OCI-LY7 (cell line): ENCODE data around the gene TBC1D9B. TPM values are rescaled to one million over a fixed set of nuclear protein-coding genes. Genes with fewer than 3 reads are reported as not detected.

Experiments used
- BruUV-seq: library from RNA; stranded (reverse); fragments of 400-500 nt; replicated peaks from 2 replicates; lab custom pipeline; 2021; lab: Mats Ljungman, UMichigan
- CTCF ChIA-PET: fragments of 300-600 bp; sonication (Branson Sonifier 250); formaldehyde crosslinking; loops from one replicate; lab custom pipeline; 2022; ENCODE audit warnings: antibody characterized with exemption; ENCODE audit not compliant: unreplicated experiment; lab: Charles Lee
- POLR2A ChIA-PET: fragments of 300-600 bp; sonication (Branson Sonifier 250); formaldehyde crosslinking; loops from one replicate; lab custom pipeline; 2022; ENCODE audit warnings: antibody characterized with exemption; lab: Charles Lee
- DNase-seq: peaks from one replicate; pipeline ENCODE4 v3.0.0-alpha.2; 2015; ENCODE audit warnings: low spot score
- H2AFZ ChIP-seq: fragments of 200-600 bp; sonication (generic), shearing (Covaris generic); 2 replicates; pipeline ENCODE4 v1.6.1; 2014; ENCODE audit warnings: mild to moderate bottlenecking, antibody characterized with exemption, low read length, moderate library complexity
- H3K27ac ChIP-seq: fragments of 200-600 bp; sonication (generic); 2 replicates; pipeline ENCODE4 v1.5.1; 2014; ENCODE audit warnings: mixed run types, low read depth, mild to moderate bottlenecking, moderate library complexity, low read length, inconsistent platforms; ENCODE audit not compliant: poor library complexity, severe bottlenecking
- H3K36me3 ChIP-seq: fragments of 200-600 bp; sonication (generic); 2 replicates; pipeline ENCODE4 v1.6.1; 2014; ENCODE audit warnings: mild to moderate bottlenecking, antibody characterized with exemption, low read length, moderate library complexity, mixed read lengths; ENCODE audit not compliant: insufficient read depth
- H3K4me1 ChIP-seq: fragments of 200-600 bp; sonication (generic); 2 replicates; pipeline ENCODE4 v1.5.1; 2014; ENCODE audit warnings: mild to moderate bottlenecking, low read length; ENCODE audit not compliant: insufficient read depth, poor library complexity, severe bottlenecking
- H3K4me2 ChIP-seq: fragments of 200-600 bp; sonication (generic); 2 replicates; pipeline ENCODE4 v1.6.1; 2014; ENCODE audit warnings: mild to moderate bottlenecking, low read length
- H3K4me3 ChIP-seq: fragments of 200-600 bp; sonication (generic); 2 replicates; pipeline ENCODE4 v1.5.1; 2014; ENCODE audit warnings: mild to moderate bottlenecking, low read depth, low read length; ENCODE audit not compliant: poor library complexity, severe bottlenecking
- H3K79me2 ChIP-seq: fragments of 200-600 bp; sonication (generic); 2 replicates; pipeline ENCODE4 v1.6.1; 2016; ENCODE audit warnings: low read depth, mild to moderate bottlenecking, low read length, moderate library complexity, mixed read lengths; ENCODE audit not compliant: insufficient read depth
- H3K9me2 ChIP-seq: fragments of 200-600 bp; sonication (generic); 2 replicates; pipeline ENCODE4 v1.6.1; 2016; ENCODE audit warnings: mild to moderate bottlenecking, low read length, mixed read lengths; ENCODE audit not compliant: insufficient read depth
- H3K9me3 ChIP-seq: fragments of 200-600 bp; sonication (generic); 2 replicates; pipeline ENCODE4 v1.6.1; 2014; ENCODE audit warnings: mild to moderate bottlenecking, mixed run types, low read length, mixed read lengths
- H4K20me1 ChIP-seq: fragments of 200-600 bp; sonication (generic); 2 replicates; pipeline ENCODE4 v1.6.1; 2014; ENCODE audit warnings: mild to moderate bottlenecking, antibody characterized with exemption, low read length, moderate library complexity, mixed read lengths; ENCODE audit not compliant: insufficient read depth
- CTCF ChIP-seq: fragments of 200-600 bp; sonication (generic); conservative IDR thresholded peaks from 2 replicates; pipeline ENCODE4 v1.5.1; 2014; ENCODE audit warnings: mild to moderate bottlenecking, antibody characterized with exemption, low read length, moderate library complexity, mixed read lengths
- EZH2phosphoT487 ChIP-seq: fragments of 200-600 bp; sonication (generic); IDR thresholded peaks from 2 replicates; pipeline ENCODE4 v1.6.1; 2018; ENCODE audit warnings: low read depth, borderline replicate concordance, mild to moderate bottlenecking, mixed run types, antibody characterized with exemption, low read length, moderate library complexity, mixed read lengths
- intact Hi-C: fragments of 100-400 bp; cut with micrococcal nuclease; formaldehyde crosslinking; loops from one replicate; pipeline ENCODE4 v1.10.0; 2022; ENCODE audit not compliant: unreplicated experiment
- total RNA-seq, 2 experiments: library from RNA; depleted of rRNA in 1 of 2; stranded (reverse); fragments of >200 nt in 1 of 2; shearing (Covaris generic) in 1 of 2; gene quantifications; 2 replicates each; pipeline ENCODE4 v1.2.3, GENCODE V29; 2014 to 2022

The TBC1D9B gene
- total RNA-seq, 2 experiments from 2014 or later, result 52.2 to 106 TPM

- no peaks in the 10 kb centered on the region for H3K4me1 ChIP-seq
- no peaks in the 10 kb centered on the region for H3K9me3 ChIP-seq
- no TSS peak for BruUV-seq
- TF ChIP-seq CTCF, result no peak
- H4K20me1 ChIP-seq, result no peaks in the 10 kb centered on the region
- POLR2A ChIA-PET, result no interaction called here
- H3K4me2 ChIP-seq, result no peak overlapping the region
- intact Hi-C loops, result no loop called here
- no peak for DNase-seq
- no peaks in the 10 kb centered on the region for H3K79me2 ChIP-seq
- no peak overlapping the region for H3K27ac ChIP-seq
- H3K36me3 ChIP-seq, result peaks cover 95% of the 10 kb centered on the region
- H2AFZ ChIP-seq, result no peak overlapping the region
- CTCF ChIA-PET, result no interaction called here
- no peak overlapping the region for H3K4me3 ChIP-seq
- H3K9me2 ChIP-seq, result no peaks in the 10 kb centered on the region
Observed at GRCh38 chr5:179890751-179891682, 16.7 kb downstream of the TBC1D9B start.

- intact Hi-C loops, result no loop called here
- Histone ChIP-seq H3K4me1 (no peaks in the 10 kb centered on the region), H3K4me3 (no peak overlapping the region), H3K36me3 (peaks cover 95% of the 10 kb centered on the region), H3K9me2 (no peaks in the 10 kb centered on the region), H3K79me2 (no peaks in the 10 kb centered on the region), H2AFZ (no peak overlapping the region), H3K9me3 (0 out of 2 replicates have a peak, but pooled peaks cover 1% of the 10 kb centered on the region), H3K27ac (no peak overlapping the region), H4K20me1 (no peaks in the 10 kb centered on the region), H3K4me2 (no peak overlapping the region)
- DNase-seq, result no peak
- POLR2A ChIA-PET, result interaction anchor here (0.7 to 0.9 kb wide), 2 partner anchors 29 to 266 kb away, joined by 3 to 6 read pairs; no protein-coding TSS in a partner anchor
- BruUV-seq, result no TSS peak
- TF ChIP-seq EZH2phosphoT487 (no peak), CTCF (no peak)
- CTCF ChIA-PET, result no interaction called here
Observed at GRCh38 chr5:179889885-179890284, 17.8 kb downstream of the TBC1D9B start.

GRCh38 chr5:179887802-179888201 is 19.9 kb downstream of the TBC1D9B start:
- Histone ChIP-seq H2AFZ (no peak overlapping the region), H3K4me1 (no peaks in the 10 kb centered on the region), H3K4me3 (no peak overlapping the region), H3K79me2 (no peaks in the 10 kb centered on the region), H3K27ac (no peak overlapping the region), H4K20me1 (no peaks in the 10 kb centered on the region), H3K9me2 (no peaks in the 10 kb centered on the region), H3K9me3 (peaks cover 19% of the 10 kb centered on the region), H3K4me2 (no peak overlapping the region), H3K36me3 (peaks cover 96% of the 10 kb centered on the region)
- TF ChIP-seq CTCF (no peak), EZH2phosphoT487 (no peak)
- POLR2A ChIA-PET, result no interaction called here
- CTCF ChIA-PET, result no interaction called here
- intact Hi-C loops, result no loop called here
- DNase-seq, result no peak
- BruUV-seq, result no TSS peak
